T-helper 2 cell treated with Interferon-gamma antibody and Interleukin-4, amounts not matched to agents 5 μg/mL and 100 μg/mL, for 36 hours (primary cell): ENCODE measurements around the gene LRRC46.
A peak's percentile ranks its signal among the peaks of the same experiment; 100 is the strongest.

Source experiments
- DNase-seq: peaks from one replicate; pipeline ENCODE4 v3.0.0; 2021; ENCODE audit warnings: low spot score
- H3K27ac Mint-ChIP-seq: one replicate; pipeline ENCODE4 v1.8.0; 2021; ENCODE audit warnings: mild to moderate bottlenecking, mixed read lengths
- H3K27me3 Mint-ChIP-seq: one replicate; pipeline ENCODE4 v1.8.0; 2021; ENCODE audit warnings: low read depth, mixed read lengths
- H3K36me3 Mint-ChIP-seq: one replicate; pipeline ENCODE4 v1.8.0; 2021; ENCODE audit warnings: low read depth, mixed read lengths
- H3K4me1 Mint-ChIP-seq: one replicate; pipeline ENCODE4 v1.8.0; 2021; ENCODE audit warnings: low read depth, mixed read lengths
- H3K4me3 Mint-ChIP-seq: one replicate; pipeline ENCODE4 v1.8.0; 2022; ENCODE audit warnings: mild to moderate bottlenecking, moderate library complexity, mixed read lengths
- H3K9me3 Mint-ChIP-seq: one replicate; pipeline ENCODE4 v1.8.0; 2021; ENCODE audit warnings: mixed read lengths

Gene LRRC46

DNA sequence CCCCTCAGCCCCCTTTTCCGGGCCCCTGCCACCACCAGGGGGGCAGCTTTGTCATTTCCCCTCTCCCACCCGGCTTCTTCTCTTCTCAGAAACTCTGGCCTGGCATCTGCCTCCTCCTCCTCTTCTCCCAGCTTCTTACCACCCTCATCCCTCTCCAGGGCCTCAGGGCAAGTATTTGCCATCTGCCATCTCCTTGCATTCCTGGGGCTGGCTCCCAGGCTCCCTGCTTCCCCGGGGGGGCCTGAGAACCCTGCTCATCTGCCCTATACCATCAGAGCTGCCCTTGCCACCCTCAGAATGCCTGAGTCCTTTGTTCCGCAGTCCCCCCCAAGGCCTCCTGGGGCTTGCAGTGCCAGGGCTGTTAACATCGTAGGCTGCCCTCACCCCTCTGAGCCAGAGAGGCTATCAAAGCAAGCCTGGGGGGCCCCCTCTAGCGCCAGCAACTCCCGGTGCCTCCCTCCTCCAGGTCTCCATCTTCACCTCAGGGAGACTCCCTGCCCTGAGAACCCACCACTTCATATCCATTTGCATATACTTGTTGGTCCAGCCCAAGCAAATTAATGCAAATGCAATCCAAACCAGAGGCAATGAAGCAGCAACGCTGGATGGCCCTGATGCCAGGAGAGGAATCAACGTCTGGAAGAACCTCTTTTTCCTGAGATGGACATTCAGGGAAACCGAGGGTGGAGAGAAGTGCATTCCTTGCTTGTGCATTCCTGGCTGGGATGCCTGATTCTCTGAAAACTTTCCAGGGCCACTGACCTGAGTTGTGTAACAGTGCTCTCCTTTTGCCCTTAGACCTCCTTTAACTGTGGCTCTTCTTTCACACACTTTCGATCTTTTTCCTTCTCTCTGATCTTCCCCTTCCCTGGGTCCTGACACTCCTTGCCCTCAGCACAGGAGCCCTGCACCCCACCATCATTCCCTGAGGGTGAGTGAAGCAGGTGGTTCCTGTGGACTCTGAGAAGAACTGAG, 43.8 kb downstream of the LRRC46 start:
- no peak for DNase-seq
- H3K27me3 Mint-ChIP-seq = peaks cover 67% of the 10 kb centered on the region
- no peak overlapping the region for H3K4me3 Mint-ChIP-seq
- no peaks in the 10 kb centered on the region for H3K36me3 Mint-ChIP-seq
- peaks cover 3% of the 10 kb centered on the region for H3K4me1 Mint-ChIP-seq
- no peaks in the 10 kb centered on the region for H3K9me3 Mint-ChIP-seq
- H3K27ac Mint-ChIP-seq = no peak overlapping the region

DNA sequence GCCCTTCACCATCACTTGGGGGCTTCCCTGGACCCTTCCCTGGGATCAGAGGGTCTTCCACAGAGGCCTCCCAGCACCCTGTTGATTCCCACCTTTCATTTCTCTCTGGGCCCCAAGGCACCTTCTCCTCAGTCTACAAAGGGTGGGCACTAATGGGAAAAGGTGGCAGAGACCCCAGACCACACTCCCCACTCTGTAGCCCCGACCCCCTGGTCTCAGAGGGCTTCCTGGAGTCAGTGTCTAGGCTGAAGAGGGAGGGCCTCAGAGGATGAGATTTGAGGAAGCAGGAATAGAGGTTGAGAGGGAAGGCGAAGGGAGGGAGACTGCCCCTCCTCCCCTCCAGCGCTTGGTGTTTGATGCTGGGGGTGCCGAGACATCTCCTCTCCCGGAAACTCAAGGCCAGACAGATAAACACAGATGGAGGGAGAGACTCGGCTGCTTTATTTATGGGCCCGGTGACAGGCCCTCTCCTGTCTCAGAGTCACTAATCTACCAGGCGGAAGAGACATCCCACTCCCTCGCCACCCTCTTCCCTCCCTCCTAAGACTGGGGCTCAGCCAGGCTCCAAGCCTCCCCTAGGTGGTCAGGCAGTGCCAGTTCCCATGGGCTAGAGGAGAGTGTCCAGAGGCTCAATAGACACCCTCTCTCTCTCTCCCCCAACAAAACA, 46.0 kb downstream of the LRRC46 start:
- Mint-ChIP-seq H3K36me3 (no peaks in the 10 kb centered on the region), H3K9me3 (no peaks in the 10 kb centered on the region), H3K4me3 (no peak overlapping the region), H3K27me3 (peaks cover 53% of the 10 kb centered on the region), H3K27ac (no peak overlapping the region), H3K4me1 (peaks cover 3% of the 10 kb centered on the region)
- no peak for DNase-seq

DNA sequence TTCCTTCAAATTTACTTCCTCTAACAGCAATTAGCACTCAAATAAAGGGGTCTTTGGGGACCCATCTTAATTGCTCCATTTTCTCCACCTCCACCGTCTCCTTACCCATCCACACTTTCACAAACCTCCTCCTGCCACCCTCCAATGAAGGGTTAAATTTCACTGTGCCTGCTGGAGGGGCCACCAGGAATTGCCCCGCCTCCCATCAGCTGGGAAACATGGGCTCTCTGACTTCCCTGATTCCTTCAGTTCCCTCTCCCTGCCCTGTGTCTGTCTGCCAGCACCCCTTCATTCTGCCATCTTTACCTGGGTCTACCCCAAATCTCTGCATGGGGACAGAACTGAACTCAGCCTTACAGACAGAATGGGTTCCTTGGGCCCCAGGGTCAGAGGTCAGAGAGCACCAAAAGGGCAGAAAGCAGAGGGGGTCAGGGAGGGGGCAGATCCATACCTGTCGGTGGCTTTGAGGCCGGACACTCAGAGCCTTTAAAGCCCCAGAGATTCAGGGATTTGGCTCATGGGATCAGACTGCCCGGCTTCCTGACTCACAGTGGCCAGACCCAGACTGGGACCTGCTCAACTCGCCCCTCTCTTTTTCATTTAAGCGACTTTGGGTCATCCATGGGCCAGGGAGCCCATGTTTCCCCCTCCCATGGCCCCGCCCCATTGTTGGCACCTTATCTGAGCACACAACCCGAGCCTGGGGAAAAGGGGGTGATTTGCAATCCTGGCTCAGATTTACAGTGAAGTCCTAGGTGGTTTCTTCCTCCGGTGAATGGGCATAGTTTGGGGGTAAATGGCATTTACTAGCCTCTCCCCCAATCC, 46.9 kb downstream of the LRRC46 start:
- no peak overlapping the region for H3K27ac Mint-ChIP-seq
- H3K27me3 Mint-ChIP-seq = peaks cover 46% of the 10 kb centered on the region
- no peaks in the 10 kb centered on the region for H3K9me3 Mint-ChIP-seq
- no peak for DNase-seq
- H3K4me3 Mint-ChIP-seq = no peak overlapping the region
- H3K36me3 Mint-ChIP-seq = no peaks in the 10 kb centered on the region
- H3K4me1 Mint-ChIP-seq = peaks cover 4% of the 10 kb centered on the region

DNA sequence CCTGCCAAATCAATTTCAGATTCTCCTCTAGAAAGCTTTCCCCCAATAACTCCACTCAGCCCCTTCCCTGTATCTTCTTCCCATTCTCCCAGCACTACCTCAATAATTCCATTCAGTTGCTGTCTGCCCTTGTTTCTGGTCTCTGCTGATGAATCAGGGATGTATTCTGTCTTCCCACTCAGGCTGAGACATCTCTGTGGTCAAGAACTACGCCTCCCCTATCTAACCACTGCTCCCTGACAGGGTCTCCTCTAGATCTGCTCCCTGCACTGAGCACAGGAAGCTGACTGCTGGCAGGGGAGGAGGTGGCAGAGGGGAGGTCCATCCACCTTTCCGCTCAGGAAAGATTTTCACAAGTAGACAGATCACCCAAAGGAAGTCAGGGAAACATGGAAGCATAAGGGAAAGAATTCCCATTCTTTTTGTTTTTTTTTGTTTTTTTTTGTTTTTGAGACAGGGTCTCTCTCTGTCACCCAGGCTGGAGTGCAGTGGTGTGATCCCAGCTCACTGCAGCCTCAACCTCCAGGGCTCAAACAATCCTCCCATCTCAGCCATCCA, 47.6 kb downstream of the LRRC46 start:
- peaks cover 40% of the 10 kb centered on the region for H3K27me3 Mint-ChIP-seq

DNA sequence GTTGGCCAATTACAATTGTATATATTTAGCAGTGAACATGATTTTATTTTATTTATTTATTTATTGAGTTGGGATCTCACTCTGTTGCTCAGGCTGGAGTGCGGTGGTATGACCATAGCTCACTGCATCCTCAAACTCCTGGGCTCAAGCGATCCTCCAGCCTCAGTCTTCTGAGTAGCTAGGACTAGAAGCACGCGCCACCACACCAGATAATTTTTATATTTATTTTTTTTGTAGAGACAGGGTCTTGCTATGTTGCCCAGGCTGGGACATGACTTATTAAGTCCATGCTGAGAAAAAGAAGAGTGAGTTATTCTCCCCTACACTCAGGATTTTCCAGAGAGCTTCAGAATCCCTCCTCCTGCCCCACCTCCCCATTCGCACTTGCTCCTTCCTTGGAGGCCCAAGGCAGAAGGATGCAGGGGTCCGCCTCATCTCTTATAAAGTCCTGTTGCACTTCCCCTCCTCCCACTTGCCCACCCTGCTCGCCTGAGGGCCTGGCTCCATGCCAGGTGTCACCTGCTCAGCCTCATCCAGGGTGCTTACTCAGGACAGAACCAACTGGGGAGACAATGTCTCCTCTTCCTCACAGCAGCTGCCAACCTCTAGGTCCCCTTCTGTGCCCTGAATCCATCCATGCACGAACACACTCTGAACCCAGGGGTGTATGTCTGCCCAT, 48.4 kb downstream of the LRRC46 start:
- Mint-ChIP-seq H3K27me3 (peaks cover 34% of the 10 kb centered on the region), H3K36me3 (no peaks in the 10 kb centered on the region), H3K4me1 (peaks cover 4% of the 10 kb centered on the region), H3K27ac (no peak overlapping the region), H3K9me3 (no peaks in the 10 kb centered on the region), H3K4me3 (no peak overlapping the region)
- DNase-seq = no peak

More for the DNA sequence above, 47.6 kb downstream of the LRRC46 start:
- Mint-ChIP-seq H3K4me1 (peaks cover 4% of the 10 kb centered on the region), H3K4me3 (no peak overlapping the region), H3K9me3 (no peaks in the 10 kb centered on the region), H3K36me3 (no peaks in the 10 kb centered on the region), H3K27ac (no peak overlapping the region)
- peak; percentile 12 for DNase-seq

DNA sequence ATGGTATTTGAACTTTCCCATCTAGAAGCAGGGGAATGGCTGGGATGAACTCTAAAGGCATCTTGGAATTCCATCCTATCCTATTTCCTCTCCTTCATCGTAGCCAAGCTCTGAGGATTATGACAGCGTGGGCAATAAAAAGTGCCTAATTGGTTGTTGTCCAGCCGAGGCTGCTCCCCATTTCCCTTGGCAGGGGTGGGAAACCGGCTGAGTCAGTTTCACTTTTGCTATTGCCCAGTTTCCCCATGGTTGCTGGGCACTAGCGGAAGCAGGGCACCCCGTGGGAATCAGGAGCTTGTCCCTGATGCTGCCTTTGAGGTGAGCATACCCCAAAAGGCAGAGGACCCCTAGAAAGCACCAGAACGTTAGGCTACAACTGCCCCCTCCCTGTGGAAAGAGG, 50.8 kb downstream of the LRRC46 start:
- no peak overlapping the region for H3K27ac Mint-ChIP-seq
- H3K27me3 Mint-ChIP-seq = peaks cover 23% of the 10 kb centered on the region
- H3K36me3 Mint-ChIP-seq = no peaks in the 10 kb centered on the region
- H3K4me1 Mint-ChIP-seq = peaks cover 4% of the 10 kb centered on the region
- no peaks in the 10 kb centered on the region for H3K9me3 Mint-ChIP-seq
- H3K4me3 Mint-ChIP-seq = no peak overlapping the region
- DNase-seq = no peak

DNA sequence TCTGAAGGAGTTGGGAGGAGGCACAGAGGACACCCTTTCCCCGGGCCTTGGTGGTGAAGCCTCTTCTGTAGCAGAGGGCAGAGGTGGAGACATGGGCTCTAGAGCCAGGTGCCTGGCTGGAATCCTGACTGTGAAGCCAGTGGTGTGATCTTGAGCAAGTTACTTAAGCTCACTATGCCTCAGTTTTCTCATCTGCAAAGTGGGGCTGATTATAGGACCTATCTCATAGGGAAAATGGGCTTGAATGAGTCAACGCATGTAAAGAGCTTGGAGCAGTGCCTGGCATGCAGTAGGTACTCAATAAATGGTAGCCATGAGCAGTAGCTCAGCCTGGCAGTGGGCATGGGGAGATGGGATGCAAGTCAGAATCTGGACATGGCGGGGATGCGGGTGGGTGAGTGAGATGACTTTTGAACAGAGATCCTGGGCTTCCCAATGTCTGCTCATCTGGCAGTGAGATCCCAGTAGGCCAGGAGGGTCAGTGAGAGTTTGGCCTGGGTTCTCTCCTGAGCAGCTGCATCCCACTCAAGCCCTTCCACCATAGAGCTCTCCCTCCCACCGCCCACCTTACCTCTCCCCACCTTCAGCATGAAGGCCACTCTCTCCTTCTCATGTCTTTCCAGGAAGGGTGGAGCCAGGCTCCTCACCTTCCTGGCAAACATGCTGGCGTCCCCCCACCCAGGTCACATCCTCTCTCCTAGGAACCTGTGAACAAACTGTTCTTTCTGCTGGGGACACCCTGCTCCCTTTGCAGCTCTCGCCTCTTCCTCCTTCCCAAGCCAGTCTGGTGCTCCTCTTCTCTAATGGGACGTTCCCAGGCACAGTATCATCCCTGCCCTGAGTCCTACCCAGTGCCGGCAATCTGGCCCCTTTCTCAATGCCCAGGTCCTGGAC, 51.5 kb downstream of the LRRC46 start:
- Mint-ChIP-seq H3K36me3 (no peaks in the 10 kb centered on the region), H3K27ac (no peak overlapping the region), H3K27me3 (peaks cover 18% of the 10 kb centered on the region), H3K4me1 (peaks cover 4% of the 10 kb centered on the region), H3K9me3 (no peaks in the 10 kb centered on the region), H3K4me3 (no peak overlapping the region)
- DNase-seq = no peak

DNA sequence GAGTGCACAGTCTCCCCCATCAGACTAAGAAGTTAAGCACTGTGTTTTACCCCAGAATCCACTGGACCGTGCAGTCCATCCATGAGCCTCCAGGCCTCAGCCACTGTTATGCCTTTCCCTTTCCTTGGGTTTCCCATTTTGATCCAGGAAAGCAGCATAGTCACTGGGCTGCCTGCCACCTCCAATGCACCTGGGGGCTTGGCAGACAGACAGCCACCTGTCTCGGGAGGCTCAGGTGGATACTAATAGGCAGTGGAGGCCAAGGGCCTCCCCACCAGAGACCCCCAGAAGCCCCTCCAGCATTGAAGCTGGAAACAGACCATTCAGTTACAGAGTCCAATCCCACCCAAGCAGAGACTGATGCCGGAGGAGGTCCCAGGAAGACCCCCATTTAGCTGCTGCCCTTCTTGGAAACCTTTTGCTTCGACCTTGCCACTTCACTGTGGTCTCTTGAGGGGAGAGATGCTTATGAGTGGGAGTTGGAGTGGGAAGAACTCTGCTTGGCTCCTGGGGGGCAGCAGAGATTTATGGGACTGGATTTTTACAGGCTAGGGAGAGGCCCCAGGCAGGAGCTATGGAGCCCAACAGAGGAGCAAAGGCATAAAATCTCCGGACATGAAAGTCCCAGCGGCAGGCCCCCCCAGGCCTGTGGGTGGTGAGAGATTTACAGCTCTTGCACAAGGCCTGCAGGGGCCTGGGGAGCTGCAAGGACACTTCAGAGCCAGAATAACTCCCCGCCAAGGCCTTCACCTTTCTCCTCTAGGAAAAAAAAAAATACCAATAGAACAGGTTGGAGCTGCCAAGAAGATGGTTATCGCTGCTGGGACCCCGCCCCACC, 52.3 kb downstream of the LRRC46 start:
- H3K4me3 Mint-ChIP-seq = no peak overlapping the region

DNA sequence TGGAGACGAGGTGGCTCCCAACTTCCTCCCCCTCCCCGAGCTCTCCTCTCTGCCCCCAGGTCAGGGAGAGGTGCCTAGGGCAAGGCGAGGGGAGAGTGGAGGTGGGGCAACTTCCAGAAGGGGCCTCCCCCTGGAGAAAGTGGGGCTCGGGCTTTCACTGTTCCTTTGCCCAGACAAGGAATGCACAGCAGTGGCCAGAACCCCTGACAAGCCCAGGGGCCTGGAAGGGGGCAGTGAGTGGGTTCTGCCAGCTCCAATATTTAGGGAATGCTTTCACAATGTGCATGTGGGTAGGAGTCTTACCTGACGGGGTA, 52.9 kb downstream of the LRRC46 start:
- H3K27me3 Mint-ChIP-seq = peaks cover 8% of the 10 kb centered on the region
- peaks cover 1% of the 10 kb centered on the region for H3K4me1 Mint-ChIP-seq
- H3K4me3 Mint-ChIP-seq = no peak overlapping the region
- no peaks in the 10 kb centered on the region for H3K9me3 Mint-ChIP-seq
- H3K27ac Mint-ChIP-seq = no peak overlapping the region
- DNase-seq = no peak
- H3K36me3 Mint-ChIP-seq = no peaks in the 10 kb centered on the region

More for the DNA sequence above, 52.3 kb downstream of the LRRC46 start:
- no peaks in the 10 kb centered on the region for H3K9me3 Mint-ChIP-seq
- H3K27ac Mint-ChIP-seq = no peak overlapping the region
- H3K27me3 Mint-ChIP-seq = peaks cover 13% of the 10 kb centered on the region
- H3K4me1 Mint-ChIP-seq = peaks cover 4% of the 10 kb centered on the region
- no peak for DNase-seq
- H3K36me3 Mint-ChIP-seq = no peaks in the 10 kb centered on the region

DNA sequence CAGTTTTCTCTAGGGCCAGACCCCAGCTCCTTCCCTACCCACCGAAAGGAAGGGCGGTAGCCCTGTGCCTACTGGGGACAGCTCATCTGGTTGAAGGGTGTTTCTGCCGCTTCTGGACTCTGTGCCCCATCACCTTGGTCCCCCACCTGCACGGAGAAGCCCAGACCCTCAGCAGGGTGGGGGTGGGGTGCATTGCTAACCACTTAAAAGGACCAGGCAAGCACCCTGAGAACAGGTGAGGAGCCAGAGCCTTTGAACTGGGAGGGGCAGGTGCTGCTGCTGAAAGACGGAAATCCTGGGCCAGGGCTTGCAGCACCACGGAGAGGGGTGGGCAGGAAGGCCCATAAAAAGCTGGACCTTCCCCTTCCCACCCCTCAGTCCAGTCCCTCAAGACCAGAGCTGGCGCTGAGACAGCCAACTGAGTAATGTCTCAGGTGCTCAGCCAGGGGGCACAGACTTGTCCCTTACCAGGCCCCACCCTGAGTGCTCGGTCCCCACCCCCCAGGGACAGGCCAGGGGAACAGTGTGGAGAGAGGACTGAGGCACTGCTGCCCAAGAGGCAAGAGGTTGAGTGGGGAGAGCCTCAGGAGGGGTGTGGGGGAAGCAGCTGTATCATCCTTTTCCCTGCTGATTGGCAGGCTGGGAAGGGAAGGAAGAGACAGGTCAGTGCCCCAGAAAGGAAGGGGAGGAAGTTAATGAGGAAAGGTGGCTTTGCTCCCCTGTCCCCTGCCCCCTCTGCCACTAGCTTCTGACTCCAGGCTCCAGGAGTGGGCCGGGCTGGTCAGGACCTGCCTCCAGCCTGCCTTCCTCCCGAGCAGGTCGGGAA, 53.6 kb downstream of the LRRC46 start:
- no peak overlapping the region for H3K4me3 Mint-ChIP-seq
- peaks cover 6% of the 10 kb centered on the region for H3K27me3 Mint-ChIP-seq
- no peak for DNase-seq
- H3K9me3 Mint-ChIP-seq = no peaks in the 10 kb centered on the region
- no peaks in the 10 kb centered on the region for H3K36me3 Mint-ChIP-seq
- no peak overlapping the region for H3K27ac Mint-ChIP-seq
- H3K4me1 Mint-ChIP-seq = peaks cover 3% of the 10 kb centered on the region
